Activated effector memory CD4-positive, alpha-beta T cell treated with anti-CD3 and anti-CD28 coated beads, Interleukin-2, amount 50 U/mL, for 16 hours (primary cell): ENCODE measurements around the gene USP48.
"Not testable (repeated sequence)": the region's sequence is repeated elsewhere in the genome, so short reads cannot be mapped to it uniquely, and the experiment has no call there.

Source experiments
- DNase-seq: peaks from one replicate; pipeline ENCODE4 v3.0.0-alpha.2; 2020

USP48 gene, protein sequence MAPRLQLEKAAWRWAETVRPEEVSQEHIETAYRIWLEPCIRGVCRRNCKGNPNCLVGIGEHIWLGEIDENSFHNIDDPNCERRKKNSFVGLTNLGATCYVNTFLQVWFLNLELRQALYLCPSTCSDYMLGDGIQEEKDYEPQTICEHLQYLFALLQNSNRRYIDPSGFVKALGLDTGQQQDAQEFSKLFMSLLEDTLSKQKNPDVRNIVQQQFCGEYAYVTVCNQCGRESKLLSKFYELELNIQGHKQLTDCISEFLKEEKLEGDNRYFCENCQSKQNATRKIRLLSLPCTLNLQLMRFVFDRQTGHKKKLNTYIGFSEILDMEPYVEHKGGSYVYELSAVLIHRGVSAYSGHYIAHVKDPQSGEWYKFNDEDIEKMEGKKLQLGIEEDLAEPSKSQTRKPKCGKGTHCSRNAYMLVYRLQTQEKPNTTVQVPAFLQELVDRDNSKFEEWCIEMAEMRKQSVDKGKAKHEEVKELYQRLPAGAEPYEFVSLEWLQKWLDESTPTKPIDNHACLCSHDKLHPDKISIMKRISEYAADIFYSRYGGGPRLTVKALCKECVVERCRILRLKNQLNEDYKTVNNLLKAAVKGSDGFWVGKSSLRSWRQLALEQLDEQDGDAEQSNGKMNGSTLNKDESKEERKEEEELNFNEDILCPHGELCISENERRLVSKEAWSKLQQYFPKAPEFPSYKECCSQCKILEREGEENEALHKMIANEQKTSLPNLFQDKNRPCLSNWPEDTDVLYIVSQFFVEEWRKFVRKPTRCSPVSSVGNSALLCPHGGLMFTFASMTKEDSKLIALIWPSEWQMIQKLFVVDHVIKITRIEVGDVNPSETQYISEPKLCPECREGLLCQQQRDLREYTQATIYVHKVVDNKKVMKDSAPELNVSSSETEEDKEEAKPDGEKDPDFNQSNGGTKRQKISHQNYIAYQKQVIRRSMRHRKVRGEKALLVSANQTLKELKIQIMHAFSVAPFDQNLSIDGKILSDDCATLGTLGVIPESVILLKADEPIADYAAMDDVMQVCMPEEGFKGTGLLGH

DNA sequence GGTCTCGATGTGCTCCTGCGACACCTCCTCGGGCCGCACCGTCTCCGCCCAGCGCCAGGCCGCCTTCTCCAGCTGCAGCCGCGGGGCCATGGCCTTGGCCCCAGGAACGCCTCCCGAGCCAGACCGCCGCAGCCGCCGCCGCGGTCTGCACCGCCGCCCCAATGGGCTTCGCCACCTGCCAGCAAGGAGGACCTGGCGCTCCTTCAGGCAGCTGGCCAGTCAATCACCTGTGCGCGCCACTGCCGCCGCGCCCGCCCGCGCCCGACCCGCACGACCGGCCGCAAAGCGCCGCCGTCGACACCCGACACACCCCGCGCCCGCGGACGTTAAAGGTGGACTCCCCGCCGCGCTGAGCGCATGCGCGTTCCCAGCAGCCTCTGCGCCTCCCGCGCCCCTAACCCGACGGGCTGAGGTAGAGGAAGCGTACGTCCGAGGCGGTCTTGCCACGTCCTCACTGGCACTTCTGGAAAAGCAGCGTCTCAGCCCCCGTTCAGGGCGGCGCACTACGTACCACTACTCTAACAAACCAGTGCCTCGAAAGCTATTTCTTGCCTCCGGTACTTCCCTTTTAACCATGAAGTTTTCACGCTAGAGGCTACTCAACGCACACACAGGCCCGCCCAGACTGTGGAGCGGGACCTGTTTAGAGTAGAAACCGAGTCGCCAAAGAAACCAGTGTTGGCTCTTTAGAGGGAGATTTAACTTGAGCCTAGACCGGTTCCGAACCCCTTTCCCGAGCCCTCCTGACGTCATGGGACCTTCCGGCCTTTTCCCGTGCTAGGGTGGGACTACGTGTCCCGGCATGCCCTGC, at the start of gene USP48:
Gene USP48 (minus strand): TSS at position 282 of the 811 bp plus-strand sequence. CDS start 192 bp downstream, at position 90.
- DNase-seq: peak; percentile 99

DNA sequence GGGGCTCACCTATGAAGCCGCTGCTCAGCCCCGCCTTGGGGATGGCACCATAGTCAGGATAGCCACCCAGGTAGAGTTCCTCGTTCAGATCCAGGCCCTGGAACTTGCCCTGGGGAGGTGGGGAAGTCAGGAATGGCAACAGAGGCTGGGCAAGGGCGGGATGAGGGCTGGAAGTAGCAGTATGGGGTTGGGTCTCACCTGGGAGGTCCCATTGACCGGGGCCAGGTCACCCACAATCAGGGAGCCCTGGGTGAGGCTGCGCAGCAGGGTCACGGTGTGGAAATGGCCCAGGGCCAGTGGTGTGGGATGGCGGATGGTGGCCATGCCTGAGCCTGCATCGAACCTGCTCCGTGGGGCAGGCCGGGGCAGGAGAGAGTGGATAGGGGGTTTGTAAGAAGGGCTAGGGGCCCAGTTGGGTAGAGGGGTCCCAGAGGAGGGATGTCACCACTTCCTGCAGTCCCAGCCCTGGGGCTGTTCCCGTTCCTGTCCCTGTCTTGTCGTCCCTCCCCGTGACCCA, 48.6 kb upstream of the USP48 start:
- DNase-seq: no peak

DNA sequence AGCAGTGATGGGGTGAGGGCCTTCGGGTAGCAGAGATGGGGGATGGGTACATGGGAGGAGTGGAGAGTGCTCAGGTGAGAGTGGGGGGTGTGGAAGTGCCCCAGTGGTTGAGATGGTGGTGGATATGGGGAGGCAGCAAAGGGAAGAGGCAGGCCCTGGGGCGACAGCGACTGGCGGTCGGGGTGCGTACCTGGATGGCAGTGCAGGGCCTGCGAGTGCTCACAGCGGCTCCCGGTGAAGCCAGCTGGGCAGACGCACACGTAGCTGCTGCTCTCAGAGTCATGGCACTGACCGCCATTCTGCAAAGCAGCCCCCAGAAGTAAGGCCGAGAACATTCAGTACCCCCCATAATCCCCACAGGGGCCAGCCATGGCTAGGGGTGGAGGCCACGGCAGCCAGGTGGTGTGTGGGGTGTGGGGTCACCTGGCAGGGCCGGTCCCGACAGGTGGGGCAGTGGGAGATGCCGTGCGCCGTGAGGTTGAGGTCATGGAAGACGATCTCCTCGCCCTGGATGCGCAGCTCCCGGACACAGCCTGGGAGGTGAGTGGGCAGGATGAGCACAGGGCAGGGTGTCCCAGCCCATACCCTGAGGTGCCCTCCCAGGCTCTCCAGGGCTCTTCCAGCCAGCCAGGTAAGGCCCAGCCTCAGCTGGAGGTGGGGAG, 48.0 kb upstream of the USP48 start:
- DNase-seq: no peak

DNA sequence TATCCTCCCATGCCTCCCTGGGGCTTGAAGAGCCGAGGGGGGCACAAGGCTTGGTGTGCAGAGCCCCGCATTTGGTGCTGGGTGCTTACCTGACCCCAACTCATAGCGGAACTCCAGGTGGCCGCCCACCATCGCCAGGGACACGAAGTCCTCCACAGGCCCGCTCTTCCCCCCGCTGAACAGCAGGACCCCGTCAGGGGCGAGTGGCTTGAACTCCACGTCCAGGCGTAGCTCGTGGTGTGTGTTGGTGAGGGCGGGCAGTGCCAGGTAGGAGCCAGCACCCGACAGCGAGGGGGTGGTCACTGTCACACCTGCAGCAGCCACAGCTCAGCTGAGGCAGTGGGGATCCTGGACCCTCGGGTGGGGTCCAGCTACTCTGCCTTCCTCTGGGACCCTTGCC, 46.3 kb upstream of the USP48 start:
- DNase-seq: no peak

DNA sequence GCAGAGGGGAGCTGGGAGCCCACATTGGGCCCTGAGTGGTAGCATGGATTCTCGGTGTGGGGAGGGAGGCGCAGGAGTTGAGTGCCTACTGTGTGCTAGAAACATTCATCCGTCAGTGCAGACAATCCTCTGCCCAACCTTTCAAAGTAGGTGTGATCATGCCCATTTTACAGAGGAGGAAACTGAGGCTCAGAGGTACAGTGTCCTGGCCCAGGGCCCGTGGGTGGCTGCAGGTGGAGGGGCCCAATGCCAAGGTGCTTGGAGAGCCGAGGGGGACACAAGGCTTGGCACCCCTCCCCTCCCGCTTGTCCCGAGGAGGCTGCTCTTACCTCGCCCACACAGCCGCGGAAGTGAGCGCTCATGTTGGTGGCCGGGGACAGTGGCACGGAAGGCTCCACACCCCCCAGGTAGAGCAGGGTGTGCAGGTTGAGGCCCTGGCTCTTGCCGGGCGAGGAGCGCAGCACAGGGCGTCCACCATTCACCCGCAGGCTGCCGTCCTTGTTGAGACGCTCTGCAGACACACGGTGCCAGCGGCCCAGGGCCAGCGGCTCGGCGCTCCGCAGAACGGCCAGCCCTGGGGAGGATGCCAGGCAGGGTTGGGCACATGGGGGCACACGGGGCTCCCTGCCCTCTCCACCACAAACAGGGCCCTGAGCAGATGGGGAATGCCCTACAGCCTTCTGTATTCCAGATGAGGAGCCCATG, 45.7 kb upstream of the USP48 start:
- no peak for DNase-seq

DNA sequence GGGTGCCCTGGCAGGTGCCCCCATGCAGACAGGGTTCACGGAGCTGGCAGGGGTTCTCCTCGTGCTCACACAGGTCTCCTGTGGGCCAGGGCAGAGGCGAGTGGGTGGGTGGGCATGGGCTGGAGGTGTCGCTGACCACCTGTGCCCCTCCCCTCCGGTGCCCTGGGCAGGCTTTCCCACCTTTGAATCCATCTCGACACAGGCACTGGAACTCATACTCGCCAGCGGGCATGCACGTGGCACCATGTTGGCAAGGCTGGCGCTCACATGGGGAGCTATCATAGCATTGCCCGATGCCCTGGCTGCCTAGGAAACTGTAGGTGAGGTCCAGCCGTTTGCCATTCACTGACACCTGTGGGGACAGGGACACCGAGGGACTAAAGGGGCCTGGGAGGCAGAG, 45.1 kb upstream of the USP48 start:
- no peak for DNase-seq

DNA sequence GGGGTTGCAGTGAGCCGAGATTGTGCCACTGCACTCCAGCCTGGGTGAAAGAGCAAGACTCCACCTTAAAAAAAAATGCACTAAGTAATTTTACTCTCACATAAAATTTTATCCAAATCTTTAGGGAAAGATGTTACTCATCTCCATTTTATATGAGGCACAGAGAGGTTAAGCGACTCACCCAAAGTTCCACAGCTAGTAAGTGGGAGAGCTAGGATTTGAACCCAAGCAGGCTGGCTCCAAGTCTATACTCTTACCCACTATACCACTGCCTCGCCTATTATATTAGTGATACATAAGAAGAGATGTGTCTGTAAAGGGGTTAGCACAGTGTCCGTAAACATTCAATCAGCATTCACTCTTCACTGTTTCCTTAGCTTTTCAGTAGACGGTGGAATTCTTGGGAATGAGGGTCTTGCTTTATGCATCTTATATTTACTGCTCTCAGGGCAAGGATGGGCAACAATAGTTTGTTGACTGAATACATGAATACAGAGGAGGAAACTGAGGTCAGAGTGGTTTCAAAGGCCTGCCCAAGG, 44.3 kb upstream of the USP48 start:
- DNase-seq: no peak

DNA sequence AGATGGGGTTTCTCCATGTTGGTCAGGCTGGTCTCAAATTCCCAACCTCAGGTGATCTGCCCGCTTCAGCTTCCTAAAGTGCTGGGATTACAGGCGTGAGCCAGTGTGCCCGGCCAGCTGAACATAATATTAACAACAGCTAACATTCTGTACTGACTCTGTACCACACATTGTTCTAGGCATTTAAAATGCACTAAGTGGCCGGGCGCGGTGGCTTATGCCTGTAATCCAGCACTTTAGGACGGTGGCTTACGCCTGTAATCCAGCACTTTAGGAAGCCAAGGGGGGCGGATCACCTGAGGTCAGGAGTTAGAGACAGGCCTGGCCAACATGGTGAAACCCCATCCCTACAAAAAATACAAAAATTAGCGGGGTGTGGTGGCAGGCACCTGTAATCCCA, 43.7 kb upstream of the USP48 start:
- not testable (repeated sequence) for DNase-seq

DNA sequence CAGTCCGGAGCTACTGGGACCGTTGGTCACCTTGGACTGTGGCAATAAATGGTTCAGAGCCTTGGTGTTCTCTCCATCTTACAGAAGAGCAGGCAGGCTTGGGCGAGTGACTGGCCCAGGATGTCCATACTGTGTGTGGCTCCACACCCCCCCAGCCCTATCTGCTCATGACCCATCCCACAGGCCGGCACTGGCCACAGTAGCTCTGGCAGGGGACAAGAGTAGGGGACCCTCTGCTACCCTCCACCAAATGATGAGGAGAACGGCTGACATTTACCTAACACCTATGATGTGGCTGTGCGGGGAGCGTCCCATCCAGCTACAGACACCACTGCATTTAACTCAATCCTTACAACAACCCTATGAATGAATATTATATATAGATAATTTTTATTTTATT, 42.4 kb upstream of the USP48 start:
- no peak for DNase-seq

DNA sequence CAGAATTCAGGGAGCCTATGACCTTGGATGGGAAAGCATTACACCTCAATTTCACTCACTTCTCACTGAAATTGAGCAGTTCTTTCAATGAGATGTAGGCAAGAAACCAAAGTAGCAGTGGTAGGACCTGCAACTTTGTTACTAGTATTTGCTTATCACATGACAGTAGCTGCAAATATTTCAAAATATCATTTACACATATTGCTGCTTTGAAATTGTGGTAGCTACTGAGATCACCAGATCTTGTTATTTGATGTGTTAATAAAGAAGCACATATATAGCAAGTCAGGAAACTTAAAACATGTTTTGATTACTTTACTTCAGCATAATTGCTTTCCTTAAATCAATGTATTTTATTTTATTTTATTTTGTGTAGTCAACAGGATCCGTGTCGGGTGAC, 42.0 kb upstream of the USP48 start:
- DNase-seq: no peak

DNA sequence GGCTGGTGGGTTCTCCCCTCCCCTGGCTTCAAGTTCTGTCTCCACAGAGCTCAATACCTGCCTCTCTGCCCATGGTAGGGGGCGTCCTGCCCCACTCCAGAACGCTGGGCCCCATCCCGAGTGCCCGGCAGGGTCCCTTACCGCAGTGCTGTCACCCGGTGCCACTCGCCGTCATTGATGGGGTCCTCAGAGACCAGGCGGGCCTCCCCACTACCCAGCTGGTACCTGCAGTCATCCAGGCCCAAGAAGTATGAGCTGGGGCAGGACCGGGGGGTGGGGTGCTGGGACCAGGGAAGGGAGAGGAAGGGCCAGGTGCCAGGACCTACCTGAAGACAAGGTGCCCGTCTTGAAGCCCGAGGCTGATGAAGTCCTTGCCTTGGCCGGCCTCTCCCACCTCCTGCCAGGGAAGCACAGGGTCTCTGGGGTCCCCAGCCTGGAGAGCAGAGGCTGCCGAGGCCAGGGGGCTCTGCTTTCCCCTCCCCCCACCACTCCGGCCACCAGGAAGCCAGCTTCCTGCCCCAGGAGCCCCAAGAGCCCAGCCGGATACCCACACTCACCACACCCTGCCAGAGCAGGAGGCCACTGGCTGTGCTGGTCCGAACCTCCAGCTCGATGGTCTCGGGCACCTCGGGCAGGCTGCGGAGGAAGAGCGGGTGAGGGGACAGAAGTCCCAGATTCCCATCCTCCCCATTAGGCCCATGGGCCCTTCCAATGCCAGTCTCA, 41.2 kb upstream of the USP48 start:
- no peak for DNase-seq

DNA sequence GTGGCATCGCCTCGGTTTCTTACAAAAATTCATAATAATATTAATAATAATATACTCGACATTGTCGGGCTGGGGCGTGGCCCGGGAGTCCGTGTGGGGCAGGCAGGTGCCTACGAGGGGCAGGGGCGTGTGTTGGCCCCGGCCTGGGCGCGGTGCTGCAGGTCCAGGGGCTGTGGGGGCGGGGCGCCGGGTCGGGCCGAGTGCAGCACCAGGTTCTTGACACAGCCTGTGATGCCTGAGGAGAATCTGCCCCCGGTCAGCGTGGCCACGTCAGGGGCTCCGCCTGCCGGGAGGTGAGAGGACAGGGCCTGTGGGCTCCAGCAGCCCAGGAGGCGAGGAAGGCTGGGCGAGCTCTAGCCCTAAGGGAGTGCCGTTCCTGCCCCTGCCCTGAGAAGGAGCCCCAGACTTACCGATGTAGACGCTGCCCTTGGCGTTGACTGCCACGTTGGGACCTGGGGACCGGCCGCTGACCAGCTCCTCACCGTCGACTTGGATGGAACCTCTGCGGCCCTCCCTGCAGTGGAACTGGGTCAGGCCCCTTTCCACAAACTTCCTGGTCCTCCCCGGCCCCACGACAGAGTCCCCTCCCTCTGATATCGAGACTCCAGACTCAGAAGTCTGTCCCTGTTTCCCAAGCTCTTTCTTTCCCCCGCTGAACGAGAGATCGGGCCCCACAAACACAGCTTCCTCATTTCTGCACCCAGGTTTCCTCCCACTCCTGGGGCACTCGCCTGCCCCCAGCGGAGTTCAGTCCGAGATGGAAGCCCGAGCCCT, 40.4 kb upstream of the USP48 start:
- no peak for DNase-seq

DNA sequence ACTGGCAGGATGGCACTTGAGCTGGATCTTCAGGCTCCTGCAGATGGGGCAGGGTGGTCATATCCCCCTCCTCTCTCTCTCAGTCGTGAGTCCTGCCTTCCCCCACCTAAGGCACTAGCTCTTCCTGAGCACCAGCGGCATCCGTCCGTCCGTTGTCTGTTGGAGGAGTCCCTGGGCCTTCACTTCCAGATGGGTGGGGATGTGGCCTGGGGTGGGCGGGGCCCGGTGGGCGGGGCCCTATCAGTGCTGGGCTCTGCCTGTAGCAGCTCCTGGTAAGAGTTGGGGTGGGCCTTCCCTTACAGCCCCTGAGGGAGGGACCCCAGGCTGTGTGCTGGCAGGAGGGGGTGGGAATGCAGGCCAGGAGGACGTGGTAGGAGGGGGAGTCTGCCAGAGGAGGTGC, 39.4 kb upstream of the USP48 start:
- no peak for DNase-seq

DNA sequence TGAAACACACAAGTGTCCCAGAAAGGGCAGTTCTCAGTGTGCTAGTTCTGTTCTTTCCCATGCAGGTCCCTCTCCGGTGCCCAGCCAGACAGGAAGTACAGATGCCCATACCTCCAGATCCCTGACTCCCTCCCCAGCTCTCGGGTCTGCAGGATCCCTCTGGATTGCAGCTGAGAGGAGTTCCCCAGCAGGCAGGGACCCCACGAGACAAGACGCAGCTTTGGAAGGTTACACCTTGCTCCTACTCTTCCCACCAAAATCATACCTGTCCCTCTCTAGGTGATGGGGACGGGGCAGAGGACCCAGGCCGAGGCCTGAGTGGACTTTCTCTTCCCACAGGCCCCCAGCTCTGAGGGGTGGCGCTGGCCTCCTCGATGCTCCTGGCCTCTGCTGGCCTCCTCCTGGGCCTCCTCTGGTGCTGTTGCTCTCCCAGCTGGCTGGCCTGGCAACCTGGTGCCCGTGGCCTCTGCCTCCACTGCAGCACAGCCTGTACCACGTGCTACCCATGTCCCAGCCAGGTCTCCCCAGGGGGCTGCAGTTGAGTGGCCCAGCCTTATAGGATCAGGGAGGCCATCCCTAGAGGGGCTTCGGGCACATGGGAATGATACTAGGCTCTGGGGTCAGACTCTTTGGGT, 38.6 kb upstream of the USP48 start:
- no peak for DNase-seq

DNA sequence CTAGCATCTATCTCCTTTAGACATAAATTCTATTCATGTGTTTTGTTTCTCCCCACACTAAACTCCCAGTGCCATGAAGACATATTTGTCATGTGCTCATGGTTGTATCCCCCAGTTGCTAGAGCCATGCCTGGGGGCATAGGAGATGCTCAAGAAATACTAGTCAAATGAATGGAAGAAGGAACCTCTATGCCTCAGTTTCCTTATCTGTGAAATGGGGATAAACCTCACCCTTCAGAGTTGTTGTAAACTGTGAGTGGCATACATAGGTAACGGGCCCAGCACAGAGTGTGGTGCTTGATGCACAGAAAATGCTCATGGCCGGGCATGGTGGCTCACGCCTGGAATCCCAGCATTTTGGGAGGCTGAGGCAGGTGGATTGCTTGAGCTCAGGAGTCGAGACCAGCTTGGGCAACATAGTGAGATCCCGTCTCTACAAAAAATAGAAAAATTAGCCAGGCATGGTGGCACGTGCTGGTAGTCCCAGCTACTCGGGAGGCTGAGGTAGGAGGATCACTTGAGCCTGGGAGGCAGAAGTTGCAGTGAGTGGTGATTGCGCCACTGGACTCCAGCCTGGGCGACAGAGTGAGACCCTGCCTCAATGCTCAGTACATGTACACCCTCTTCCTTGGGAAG, 37.8 kb upstream of the USP48 start:
- DNase-seq: no peak

DNA sequence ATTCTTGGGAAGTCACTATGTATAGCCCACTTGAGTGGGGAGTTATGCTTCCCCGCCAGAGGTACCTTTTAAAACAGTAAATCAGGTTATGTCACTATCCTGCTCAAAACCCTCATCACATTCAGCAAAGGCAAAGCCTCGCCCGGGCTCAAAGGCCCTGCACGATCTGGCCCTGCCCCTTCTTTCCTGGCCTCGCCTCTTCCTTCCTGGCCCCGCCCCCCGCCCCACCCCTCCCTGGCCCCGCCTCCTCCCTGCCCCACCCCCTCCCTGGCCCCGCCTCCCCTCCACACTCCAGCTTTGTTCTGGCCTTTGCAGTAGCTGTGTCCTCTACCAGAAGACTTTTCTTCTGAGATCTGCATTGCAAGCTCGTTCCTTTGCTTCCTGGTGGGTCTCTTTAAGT, 35.7 kb upstream of the USP48 start:
- peak; percentile 70 for DNase-seq

DNA sequence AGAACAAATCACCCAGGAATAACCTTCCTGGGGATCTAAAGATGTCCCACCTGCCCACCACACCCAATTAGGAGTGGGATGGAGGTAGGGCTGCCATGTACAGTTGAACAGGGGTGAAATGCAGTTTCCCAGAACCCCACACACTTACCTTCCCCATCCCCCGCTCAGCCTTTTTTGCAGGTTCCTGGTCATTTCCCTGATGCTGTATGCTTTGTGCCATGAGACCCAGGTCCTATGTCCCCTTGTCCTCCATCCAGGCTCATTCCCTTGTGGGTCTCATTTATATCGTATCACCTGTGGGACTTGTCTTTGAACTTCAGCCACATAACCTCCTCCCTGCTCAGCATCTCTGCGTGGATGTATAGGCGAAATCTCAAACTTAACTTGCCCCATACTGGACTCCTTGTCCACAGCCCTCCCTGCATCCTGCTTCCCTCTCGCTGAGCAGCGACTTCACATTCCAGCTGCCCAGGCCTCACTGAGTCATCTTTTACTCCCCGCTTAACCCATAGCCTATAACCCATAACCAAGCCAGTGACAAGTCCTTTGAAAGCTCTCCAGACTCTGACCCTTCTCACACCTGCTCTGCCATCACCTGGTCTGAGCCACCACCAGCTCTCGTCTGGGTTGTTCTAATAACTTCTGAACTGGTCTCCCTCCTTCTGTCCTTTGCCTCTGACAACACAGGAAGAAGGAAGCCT, 33.8 kb upstream of the USP48 start:
- DNase-seq: no peak
